CD4-positive, alpha-beta T cell treated with Interleukin-12 subunit alpha and Interleukin-12 subunit beta, for 1 hour (primary cell): ENCODE results near the gene SNCB.
A peak's percentile ranks its signal among the peaks of the same experiment; 100 is the strongest.
"Not testable (repeated sequence)": the region's sequence is repeated elsewhere in the genome, so short reads cannot be mapped to it uniquely, and the experiment has no call there.

Experiments
- DNase-seq: peaks from one replicate; pipeline ENCODE4 v3.0.0-alpha.2; 2020

SNCB gene

GRCh38 chr5:176596689-176597416 lies 33.5 kb downstream of the SNCB start:
- peak; percentile 78 for DNase-seq

GRCh38 chr5:176596069-176596644 lies 34.2 kb downstream of the SNCB start:
- DNase-seq: no peak

GRCh38 chr5:176595386-176595943 lies 34.9 kb downstream of the SNCB start:
- no peak for DNase-seq

- no peak for DNase-seq
Measured at GRCh38 chr5:176594554-176594953, 35.8 kb downstream of the SNCB start.

GRCh38 chr5:176593273-176593869 lies 37.0 kb downstream of the SNCB start:
- DNase-seq: no peak

- DNase-seq: no peak
Measured at GRCh38 chr5:176592573-176592972, 37.8 kb downstream of the SNCB start.

GRCh38 chr5:176591667-176592066 lies 38.7 kb downstream of the SNCB start:
- not testable (repeated sequence) for DNase-seq

- DNase-seq: no peak
Measured at GRCh38 chr5:176590035-176590717, 40.2 kb downstream of the SNCB start.

GRCh38 chr5:176589039-176589769 lies 41.1 kb downstream of the SNCB start:
- no peak for DNase-seq

GRCh38 chr5:176588297-176588696 lies 42.0 kb downstream of the SNCB start:
- DNase-seq: no peak

GRCh38 chr5:176587398-176587797 lies 42.9 kb downstream of the SNCB start:
- DNase-seq: no peak

GRCh38 chr5:176583076-176583475 lies 47.3 kb downstream of the SNCB start:
- no peak for DNase-seq

GRCh38 chr5:176581361-176581760 lies 49.0 kb downstream of the SNCB start:
- DNase-seq: no peak

GRCh38 chr5:176579323-176579722 lies 51.0 kb downstream of the SNCB start:
- DNase-seq: no peak

- DNase-seq: peak; percentile 49
Measured at GRCh38 chr5:176578391-176578808, 51.9 kb downstream of the SNCB start.

- no peak for DNase-seq
Measured at GRCh38 chr5:176577312-176578176, 52.8 kb downstream of the SNCB start.

- DNase-seq: no peak
Measured at GRCh38 chr5:176575488-176576422, 54.6 kb downstream of the SNCB start.

- DNase-seq: no peak
Measured at GRCh38 chr5:176575066-176575465, 55.3 kb downstream of the SNCB start.

GRCh38 chr5:176574297-176574591 lies 56.1 kb downstream of the SNCB start:
- no peak for DNase-seq

- peak; percentile 79 for DNase-seq
Measured at GRCh38 chr5:176573564-176574296, 56.6 kb downstream of the SNCB start.
